GM19397 (cell line): ENCODE results near the gene CYTL1.
"Not testable (repeated sequence)": the region's sequence is repeated elsewhere in the genome, so short reads cannot be mapped to it uniquely, and the experiment has no call there.

ENCODE experiments used
- ATAC-seq: cut with Tn5 transposase; IDR thresholded peaks from one replicate; pipeline ENCODE4 v1.9.1; 2021; ENCODE audit warnings: mild to moderate bottlenecking, moderate library complexity; ENCODE audit not compliant: unreplicated experiment

CYTL1 gene

GRCh38 chr4:5003372-5003857, 15.8 kb downstream of the CYTL1 start:
- no peak for ATAC-seq

GRCh38 chr4:5001641-5002040, 17.6 kb downstream of the CYTL1 start:
- not testable (repeated sequence) for ATAC-seq

- not testable (repeated sequence) for ATAC-seq
These were observed 22.3 kb downstream of the CYTL1 start for GRCh38 chr4:4996935-4997334.

- no peak for ATAC-seq
These were observed 23.4 kb downstream of the CYTL1 start for GRCh38 chr4:4995908-4996265.

GRCh38 chr4:4995103-4995907, 24.0 kb downstream of the CYTL1 start:
- peak; percentile 83 for ATAC-seq

DNA sequence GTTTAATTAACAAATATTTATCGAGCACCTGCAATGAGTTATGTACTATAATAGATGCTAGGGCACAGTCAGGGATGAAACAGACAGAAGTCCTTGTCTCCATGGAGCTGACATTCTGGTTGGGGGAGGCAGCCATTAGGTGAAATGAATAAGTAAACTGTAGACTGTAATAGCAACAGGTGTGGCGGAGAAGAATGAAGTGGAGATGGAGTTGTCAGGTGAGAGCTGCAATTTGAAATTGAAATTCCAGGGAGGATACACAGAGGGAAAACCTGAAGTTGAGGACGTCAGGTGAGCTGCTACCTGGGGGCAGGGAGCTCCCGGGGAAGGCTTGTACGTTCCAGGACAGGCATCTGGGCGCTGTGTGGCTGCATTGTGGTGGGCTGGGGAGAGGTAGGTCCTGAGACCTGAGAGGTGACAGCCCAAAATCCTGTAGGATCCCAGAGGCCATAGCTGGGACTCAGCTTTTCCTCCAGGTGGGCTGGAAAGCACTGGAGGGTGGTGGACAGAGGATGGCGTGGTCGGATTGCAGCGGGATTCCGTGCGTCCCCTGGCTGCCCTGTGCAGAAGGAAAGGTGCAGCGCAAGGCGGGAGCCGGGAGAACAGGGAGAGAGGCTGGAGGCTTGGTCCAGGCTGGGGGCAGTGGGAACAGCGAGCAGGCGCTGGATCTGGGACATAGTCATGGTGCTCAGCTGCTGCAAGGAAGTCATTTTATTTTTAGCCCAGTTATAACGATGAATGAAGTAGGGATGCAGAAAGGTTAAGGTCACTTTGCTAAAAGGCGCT, 24.8 kb downstream of the CYTL1 start:
- ATAC-seq, result no peak

- ATAC-seq, result no peak
These were observed 26.4 kb downstream of the CYTL1 start for GRCh38 chr4:4992833-4993232.

DNA sequence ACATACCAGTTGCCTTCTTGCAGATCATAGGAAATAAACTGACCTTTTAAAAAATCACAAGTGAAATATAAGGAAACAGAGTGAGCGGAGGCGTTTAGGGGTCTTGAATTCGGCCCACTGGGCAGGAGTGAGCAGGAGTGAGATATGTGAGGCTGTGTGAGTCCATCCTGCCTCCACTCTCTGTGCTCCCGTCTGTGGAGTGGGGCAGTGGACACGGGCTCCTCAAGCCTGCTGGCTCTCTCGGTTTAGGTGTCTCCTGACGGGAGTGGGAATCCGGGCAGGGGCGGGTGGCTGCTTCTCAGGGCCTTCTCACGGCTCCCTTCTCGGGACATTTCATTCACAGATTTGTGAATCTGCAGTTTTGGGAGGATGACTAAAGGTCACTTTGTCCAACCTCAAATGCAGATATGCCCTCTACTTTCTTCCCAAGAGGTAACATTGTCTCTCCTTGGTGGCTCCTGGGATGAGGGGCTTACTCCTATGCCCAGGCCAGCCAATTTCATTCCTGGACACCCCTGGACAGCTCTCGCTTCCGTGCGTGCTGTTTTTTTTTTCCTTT, 27.6 kb downstream of the CYTL1 start:
- no peak for ATAC-seq

- ATAC-seq, result no peak
These were observed 28.3 kb downstream of the CYTL1 start for GRCh38 chr4:4990857-4991540.

DNA sequence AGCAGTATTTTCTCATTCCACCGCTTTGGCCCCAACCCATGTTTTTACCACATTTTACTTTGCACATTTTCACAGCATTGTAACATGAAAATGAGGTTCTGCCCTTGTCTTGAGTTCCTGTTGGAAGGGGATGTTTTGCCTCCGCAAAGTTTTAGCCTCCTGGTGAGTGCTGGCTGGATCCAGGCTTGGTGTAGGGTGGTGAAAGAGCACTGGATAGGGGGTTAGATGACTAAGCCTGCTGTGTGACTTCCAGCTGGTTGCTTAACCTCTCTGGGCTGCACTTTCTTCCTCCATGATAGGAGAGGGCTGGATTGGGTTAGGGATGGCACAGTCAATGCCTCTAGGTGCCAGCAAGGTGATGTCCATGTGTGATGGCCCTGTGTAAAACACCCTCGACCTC, 28.9 kb downstream of the CYTL1 start:
- ATAC-seq, result no peak

DNA sequence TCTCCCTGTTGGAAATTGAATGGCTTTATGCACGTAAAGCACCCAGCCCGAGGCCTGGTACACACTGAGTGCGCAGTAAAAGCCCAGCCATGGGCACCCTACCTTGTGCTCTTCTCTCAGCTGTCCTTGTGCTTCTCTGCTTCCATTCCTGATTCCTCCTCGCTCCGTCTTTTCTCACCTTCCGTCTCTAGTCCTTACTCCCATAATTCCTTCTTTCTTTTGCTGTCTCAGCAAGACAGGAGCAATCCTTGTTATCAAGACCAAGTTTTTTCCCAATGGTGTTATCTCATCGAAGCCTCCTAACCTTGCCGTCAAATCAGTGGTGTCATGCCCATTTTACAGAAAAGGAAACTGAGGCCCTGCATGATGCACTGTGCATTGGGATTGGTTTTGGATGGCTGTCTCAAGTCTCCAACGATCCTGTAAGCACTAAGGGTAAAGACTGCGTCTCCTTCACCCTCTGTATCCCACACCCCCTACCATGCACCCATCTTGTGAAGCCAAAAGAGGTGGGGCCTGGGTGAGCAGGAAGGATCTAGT, 30.1 kb downstream of the CYTL1 start:
- ATAC-seq, result no peak

GRCh38 chr4:4987656-4988055, 31.6 kb downstream of the CYTL1 start:
- ATAC-seq, result no peak

- ATAC-seq, result no peak
These were observed 32.4 kb downstream of the CYTL1 start for GRCh38 chr4:4986841-4987240.

DNA sequence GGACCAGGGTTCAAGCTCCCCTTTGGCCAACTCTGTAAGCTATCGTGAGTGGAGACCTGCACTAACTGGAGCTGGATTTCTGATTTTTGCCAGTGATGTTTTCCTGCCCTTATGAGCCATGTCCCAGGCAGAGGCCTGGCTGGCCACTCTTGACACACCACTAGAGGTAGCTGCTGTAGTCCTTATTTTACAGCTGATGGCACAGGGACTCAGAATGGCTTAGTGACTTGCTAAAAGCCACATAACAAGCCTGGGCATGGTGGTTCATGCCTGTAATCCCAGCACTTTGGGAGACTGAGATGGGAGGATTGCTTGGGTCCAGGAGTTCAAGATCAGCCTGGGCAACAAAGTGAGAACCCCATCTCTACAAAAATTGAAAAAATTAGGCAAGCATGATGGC, 33.4 kb downstream of the CYTL1 start:
- ATAC-seq, result no peak

DNA sequence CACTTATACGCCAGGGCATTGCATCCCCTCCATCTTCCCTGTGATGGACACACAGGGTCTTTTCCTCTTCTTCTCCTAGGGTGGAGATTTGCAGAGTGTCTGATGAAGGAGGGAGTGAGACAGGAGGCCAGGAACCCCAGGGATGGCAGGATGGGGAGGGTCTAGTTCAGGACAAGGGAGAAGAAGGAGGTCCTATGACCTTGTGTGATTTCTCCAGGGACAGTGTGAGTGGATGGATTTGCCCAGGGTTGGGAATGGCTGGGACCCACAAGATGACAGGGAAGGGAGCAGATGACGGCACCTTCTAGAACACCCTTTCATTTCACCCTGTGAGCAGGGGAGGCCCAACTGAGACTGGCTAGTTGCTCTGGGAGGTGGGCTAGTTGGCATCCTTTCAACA, 34.2 kb downstream of the CYTL1 start:
- ATAC-seq, result no peak

GRCh38 chr4:4984186-4984585, 35.1 kb downstream of the CYTL1 start:
- ATAC-seq, result no peak

DNA sequence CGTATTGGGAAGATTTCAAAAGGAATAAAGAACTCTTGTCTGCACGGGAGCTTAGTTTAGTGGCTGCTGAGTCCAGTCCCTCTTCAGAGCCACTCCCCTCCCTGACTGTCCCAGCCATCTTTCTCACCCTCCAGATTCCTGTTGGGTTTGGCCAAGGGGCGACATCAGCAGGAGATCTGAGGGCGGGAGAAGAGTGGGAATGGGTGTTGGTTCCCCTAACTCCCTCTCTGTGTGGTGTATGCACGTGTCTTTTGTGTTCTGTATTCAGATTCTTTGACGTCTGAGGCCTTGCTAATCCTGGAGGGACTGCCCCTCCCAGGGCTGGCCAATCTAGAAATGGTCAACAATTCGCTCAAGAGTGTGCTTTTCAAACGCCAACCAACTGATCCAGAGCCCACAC, 37.4 kb downstream of the CYTL1 start:
- ATAC-seq, result no peak

- ATAC-seq, result no peak
These were observed 37.8 kb downstream of the CYTL1 start for GRCh38 chr4:4981427-4981826.

DNA sequence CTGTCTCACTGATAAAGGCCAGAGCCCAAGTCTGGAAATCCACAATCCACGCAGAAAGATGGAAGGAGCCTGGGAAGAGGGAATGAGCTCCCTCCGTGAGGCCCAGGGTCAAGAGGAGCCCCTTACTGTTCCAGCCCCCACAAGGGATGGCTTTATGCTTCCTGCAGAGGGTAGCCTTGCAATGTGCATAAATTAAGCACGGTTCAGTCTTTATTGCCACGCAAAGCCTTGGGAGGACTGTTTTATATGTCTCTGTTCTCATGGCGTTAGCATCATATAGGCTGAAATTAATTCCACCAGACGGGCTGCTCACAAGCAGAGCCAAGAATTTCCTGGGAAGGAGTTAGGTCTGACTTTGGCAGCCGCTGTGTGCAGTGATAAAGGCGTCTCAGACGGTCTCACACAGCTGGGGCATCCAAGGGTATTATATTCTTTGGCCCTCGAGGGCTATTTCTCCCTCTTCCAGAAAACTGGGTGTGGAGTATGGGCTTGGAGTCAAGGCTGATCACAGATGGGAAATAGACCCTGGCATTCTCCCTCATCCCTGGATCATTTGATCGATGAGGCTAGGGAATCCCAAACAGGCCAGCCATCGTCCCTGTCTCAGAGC, 38.5 kb downstream of the CYTL1 start:
- no peak for ATAC-seq

DNA sequence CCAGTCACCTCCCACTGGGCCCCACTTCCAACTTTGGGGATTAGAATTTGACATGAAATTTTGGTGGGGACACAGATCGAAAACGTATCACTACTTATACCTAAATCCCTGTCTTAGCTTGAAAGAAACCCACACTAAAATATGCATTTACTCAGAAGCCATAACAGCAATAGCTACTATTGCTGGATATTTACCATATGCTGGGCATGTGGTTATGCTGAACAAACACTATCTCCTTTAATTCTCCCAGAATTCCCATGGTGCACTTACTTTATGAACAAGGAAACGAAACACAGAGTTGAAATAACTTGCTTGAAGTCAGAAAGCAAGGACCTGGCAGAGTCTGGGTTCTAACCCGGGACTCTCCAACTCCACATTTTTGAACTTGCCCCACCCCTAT, 39.3 kb downstream of the CYTL1 start:
- no peak for ATAC-seq

DNA sequence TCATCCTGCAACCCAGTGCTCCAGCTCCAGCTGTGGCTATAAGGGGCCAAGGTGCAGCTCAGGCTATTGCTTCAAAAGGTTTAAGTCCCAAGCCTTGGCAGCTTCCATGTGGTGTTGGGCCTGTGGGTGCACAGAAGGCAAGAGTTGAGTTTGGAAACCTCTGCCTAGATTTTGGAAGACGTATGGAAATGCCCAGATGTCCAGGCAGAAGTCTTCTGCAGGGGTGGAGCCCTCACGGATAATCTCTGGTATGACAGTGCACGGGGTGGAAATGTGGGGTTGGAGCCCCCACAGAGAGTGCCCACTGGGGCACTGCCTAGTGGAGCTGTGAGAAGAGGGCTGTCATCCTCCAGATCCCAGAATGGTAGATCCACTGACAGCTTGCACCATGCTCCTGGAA, 44.5 kb downstream of the CYTL1 start:
- ATAC-seq, result no peak
